IMR-90 (cell line): Measurements from ENCODE around the gene BATF.

Experiments used
- CEBPB ChIP-seq: IDR thresholded peaks from 2 replicates; pipeline ENCODE4 v1.6.1; 2012; ENCODE audit warnings: low read depth, low read length, improper control_type of control experiment
- CTCF ChIP-seq: conservative IDR thresholded peaks from 2 replicates; pipeline ENCODE4 v1.5.1; 2012; ENCODE audit warnings: mild to moderate bottlenecking, low read depth, low read length, improper control_type of control experiment
- USF2 ChIP-seq: fragments of 150-350 bp; IDR thresholded peaks from 2 replicates; pipeline ENCODE4 v1.6.1; 2017; ENCODE audit warnings: mild to moderate bottlenecking, antibody characterized with exemption, low read length, low read depth

- TF ChIP-seq CTCF (no peak), USF2 (no peak), CEBPB (no peak)
Observed at GRCh38 chr14:75513911-75514672, 8.2 kb upstream of the BATF start.
